A204.1 (cell line): ENCODE measurements around the gene TUSC2.
"Not testable (repeated sequence)": the region's sequence is repeated elsewhere in the genome, so short reads cannot be mapped to it uniquely, and the experiment has no call there.

Experiments
- FAIRE-seq: peaks from 2 replicates; lab custom pipeline; 2012; peaks lifted over from hg19 to GRCh38; lab: Jason Lieb, UNC

The TUSC2 gene

GRCh38 chr3:50294089-50294488, 33.9 kb downstream of the TUSC2 start:
- no peak for FAIRE-seq

- no peak for FAIRE-seq
Measured at GRCh38 chr3:50293079-50293801, 34.8 kb downstream of the TUSC2 start.

- peak; percentile 97 for FAIRE-seq
Measured at GRCh38 chr3:50292159-50293078, 35.6 kb downstream of the TUSC2 start, which contains the start of gene IFRD2. IFRD2 (minus strand) TSS chr3:50292429; CDS start chr3:50292274, 155 bp downstream.

GRCh38 chr3:50290161-50290641, 37.8 kb downstream of the TUSC2 start:
- FAIRE-seq, result no peak

- no peak for FAIRE-seq
Measured at GRCh38 chr3:50289130-50289529, 38.9 kb downstream of the TUSC2 start.

- no peak for FAIRE-seq
Measured at GRCh38 chr3:50288387-50289007, 39.5 kb downstream of the TUSC2 start.

- FAIRE-seq, result no peak
Measured at GRCh38 chr3:50287262-50287661, 40.8 kb downstream of the TUSC2 start.

GRCh38 chr3:50286322-50287227, 41.4 kb downstream of the TUSC2 start:
- FAIRE-seq, result no peak

- not testable (repeated sequence) for FAIRE-seq
Measured at GRCh38 chr3:50284121-50284520, 43.9 kb downstream of the TUSC2 start.

GRCh38 chr3:50279255-50280016, 48.6 kb downstream of the TUSC2 start:
- FAIRE-seq, result no peak

GRCh38 chr3:50278880-50279224, 49.2 kb downstream of the TUSC2 start, which contains the start of gene LSMEM2:
LSMEM2 (plus strand) TSS chr3:50279087; CDS start chr3:50279114, 27 bp downstream.
- no peak for FAIRE-seq

GRCh38 chr3:50278123-50278879, 49.7 kb downstream of the TUSC2 start:
- no peak for FAIRE-seq

GRCh38 chr3:50276762-50277101, 51.3 kb downstream of the TUSC2 start:
- no peak for FAIRE-seq

GRCh38 chr3:50275996-50276761, 51.8 kb downstream of the TUSC2 start:
- no peak for FAIRE-seq

- no peak for FAIRE-seq
Measured at GRCh38 chr3:50275141-50275995, 52.7 kb downstream of the TUSC2 start.
